Measurements from ENCODE around the gene PROK1. TPM values are rescaled to one million over a fixed set of nuclear protein-coding genes. Genes with fewer than 3 reads are reported as not detected.

Gene PROK1
- polyA plus RNA-seq, 3 donors, result not detected

DNA sequence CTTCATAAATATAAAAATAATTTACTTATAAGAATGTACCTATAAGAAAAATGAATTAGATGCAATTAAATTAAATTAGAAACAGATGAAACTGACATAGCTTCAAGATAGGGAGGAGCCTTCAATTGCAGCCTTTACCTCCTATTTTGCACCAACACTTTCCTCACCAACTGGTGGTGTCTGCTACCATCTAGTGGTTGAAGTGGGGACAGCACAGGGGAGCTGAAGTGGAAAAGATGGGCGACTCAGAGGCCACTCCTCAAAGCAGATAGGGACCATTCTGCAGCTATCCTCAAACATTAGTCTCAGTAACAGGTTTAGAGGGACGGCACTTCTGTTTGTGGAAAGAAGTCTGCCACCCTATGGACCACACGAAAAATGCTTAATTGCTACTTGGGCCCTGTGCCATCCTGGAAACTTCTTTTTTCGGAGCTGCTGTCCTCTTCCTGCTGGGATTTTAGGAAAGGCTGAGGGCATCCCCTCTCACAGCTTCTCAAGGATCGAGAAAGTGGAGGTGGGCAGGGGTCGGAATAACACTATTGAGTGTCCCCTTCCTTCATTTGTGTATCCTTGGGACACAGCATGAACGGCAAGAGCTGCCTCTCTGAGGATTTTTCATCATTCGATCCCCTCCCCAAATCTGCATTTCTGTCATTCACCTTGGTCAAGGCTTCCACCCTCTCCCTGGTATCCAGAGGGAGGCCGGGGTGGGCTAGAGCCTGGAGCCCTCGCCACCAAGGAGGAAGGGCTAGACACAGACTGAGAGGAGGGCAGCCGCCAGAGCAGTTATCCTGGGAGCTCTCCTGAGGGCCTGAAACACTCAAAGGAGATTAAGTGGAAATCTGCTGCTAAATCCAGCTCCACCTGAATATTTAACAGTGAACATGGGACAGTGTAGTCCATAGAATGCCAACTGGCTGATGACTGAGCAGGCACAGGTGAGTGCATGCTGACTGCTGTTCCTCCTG lies 9.6 kb downstream of the PROK1 start:
- no peaks in the 10 kb centered on the region for H3K4me1 ChIP-seq (ENCODE audit: control insufficient read depth in 1 of 2, insufficient read depth in 2 of 2, low read length in 2 of 2)
- Mint-ChIP-seq H3K4me3 (no peak overlapping the region), H3K9me3 (no peaks in the 10 kb centered on the region), H3K4me1 (no peaks in the 10 kb centered on the region), H3K36me3 (no peaks in the 10 kb centered on the region), H3K27me3 (ENCODE audit: low read depth in 3 of 3) (peaks cover 2 to 5% (median 4%) of the 10 kb centered on the region in 3 donors), H3K27ac (no peak overlapping the region)
- WGBS (ENCODE audit: insufficient coverage), result 58% methylated on average over 8 of the region's 11 CpGs
- H3K9ac ChIP-seq (ENCODE audit: insufficient read depth, low read length, poor library complexity, severe bottlenecking), result no peak overlapping the region
- peak; percentile 96 for TF ChIP-seq CTCF (IDR thresholded peaks at IDR 0.05)
- H3K36me3 ChIP-seq (replicated peaks in 1 of 2; ENCODE audit: control insufficient read depth in 1 of 2, insufficient read depth in 2 of 2, low read length in 2 of 2), result no peaks in the 10 kb centered on the region
- H3K4me3 ChIP-seq (replicated peaks in 1 of 3; ENCODE audit: low read depth in 2 of 3, low read length in 3 of 3), result no peak overlapping the region
- no peaks in the 10 kb centered on the region for H3K79me2 ChIP-seq (ENCODE audit: insufficient read depth, low read length)
- no peak overlapping the region for H2AFZ ChIP-seq (ENCODE audit: insufficient read depth, low read depth, low read length, poor library complexity, severe bottlenecking)
- H3K4me2 ChIP-seq (replicated peaks; ENCODE audit: extremely low read depth, low read length, poor library complexity, severe bottlenecking), result no peak overlapping the region
- intact Hi-C loops (cut with micrococcal nuclease), result loop anchor here (1.0 to 10.0 kb wide), 5 partner anchors 48 to 258 kb away; no protein-coding TSS in a partner anchor
- DNase-seq, result peak; percentile 69 to 76 (median 69)
- no peak overlapping the region for H3K27ac ChIP-seq (ENCODE audit: low read depth in 1 of 2, low read length in 2 of 2)
- H3K27me3 ChIP-seq (ENCODE audit: control insufficient read depth in 2 of 2, insufficient read depth in 2 of 2, low read length in 2 of 2), result no peaks in the 10 kb centered on the region
- no peaks in the 10 kb centered on the region for H4K20me1 ChIP-seq (ENCODE audit: insufficient read depth, low read length)
- H3K9me3 ChIP-seq (replicated peaks in 1 of 2; ENCODE audit: control insufficient read depth in 1 of 2, insufficient read depth in 1 of 2, low read length in 2 of 2), result no peaks in the 10 kb centered on the region

DNA sequence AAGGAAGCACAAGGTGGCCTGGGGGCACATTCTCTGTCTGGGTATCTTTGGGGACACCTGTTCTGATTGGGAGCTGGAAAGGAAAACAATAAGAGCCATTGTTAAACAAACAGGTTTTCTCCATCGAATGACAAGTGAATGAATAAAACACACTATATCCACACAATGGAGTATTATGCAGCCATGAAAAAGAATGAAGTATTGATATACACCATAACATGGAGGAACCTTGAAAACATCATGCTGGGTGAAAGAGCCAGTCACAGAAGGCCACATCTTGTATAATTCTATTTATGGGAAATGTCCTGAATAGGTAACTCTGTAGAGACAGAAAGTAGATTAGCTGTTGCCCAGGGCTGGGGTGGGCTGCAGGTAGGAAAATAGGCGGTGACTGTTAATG lies 11.1 kb downstream of the PROK1 start:
- Histone ChIP-seq H3K4me2 (replicated peaks; ENCODE audit: extremely low read depth, low read length, poor library complexity, severe bottlenecking) (no peak overlapping the region), H3K9me3 (replicated peaks in 1 of 2; ENCODE audit: control insufficient read depth in 1 of 2, insufficient read depth in 1 of 2, low read length in 2 of 2) (no peaks in the 10 kb centered on the region), H2AFZ (ENCODE audit: insufficient read depth, low read depth, low read length, poor library complexity, severe bottlenecking) (no peak overlapping the region), H3K9ac (ENCODE audit: insufficient read depth, low read length, poor library complexity, severe bottlenecking) (no peak overlapping the region), H3K4me3 (replicated peaks in 1 of 3; ENCODE audit: low read depth in 2 of 3, low read length in 3 of 3) (no peak overlapping the region), H3K36me3 (replicated peaks in 1 of 2; ENCODE audit: control insufficient read depth in 1 of 2, insufficient read depth in 2 of 2, low read length in 2 of 2) (no peaks in the 10 kb centered on the region), H3K4me1 (ENCODE audit: control insufficient read depth in 1 of 2, insufficient read depth in 2 of 2, low read length in 2 of 2) (no peaks in the 10 kb centered on the region), H3K79me2 (ENCODE audit: insufficient read depth, low read length) (no peaks in the 10 kb centered on the region), H3K27me3 (ENCODE audit: control insufficient read depth in 2 of 2, insufficient read depth in 2 of 2, low read length in 2 of 2) (no peaks in the 10 kb centered on the region), H4K20me1 (ENCODE audit: insufficient read depth, low read length) (no peaks in the 10 kb centered on the region), H3K27ac (ENCODE audit: low read depth in 1 of 2, low read length in 2 of 2) (no peak overlapping the region)
- Mint-ChIP-seq H3K4me3 (no peak overlapping the region), H3K36me3 (no peaks in the 10 kb centered on the region), H3K27ac (no peak overlapping the region), H3K4me1 (no peaks in the 10 kb centered on the region), H3K9me3 (no peaks in the 10 kb centered on the region), H3K27me3 (ENCODE audit: low read depth in 3 of 3) (peaks cover 2 to 7% (median 4%) of the 10 kb centered on the region in 3 donors)
- intact Hi-C loops (cut with micrococcal nuclease), result loop anchor here (5.0 to 10.0 kb wide), 3 partner anchors 147 to 260 kb away; no protein-coding TSS in a partner anchor
- DNase-seq, result no peak
- no peak for TF ChIP-seq CTCF (IDR thresholded peaks at IDR 0.05)
- WGBS (ENCODE audit: insufficient coverage), result no CpG with 5 or more reads among the region's 2 CpGs
